GM19238 (cell line): Measurements from ENCODE around the gene RNF114.
"Not testable (repeated sequence)": the region's sequence is repeated elsewhere in the genome, so short reads cannot be mapped to it uniquely, and the experiment has no call there.

Source experiments
- DNase-seq: peaks from one replicate; pipeline ENCODE4 v3.0.0; 2011; ENCODE audit warnings: low spot score; ENCODE audit not compliant: insufficient read length

RNF114 gene, protein sequence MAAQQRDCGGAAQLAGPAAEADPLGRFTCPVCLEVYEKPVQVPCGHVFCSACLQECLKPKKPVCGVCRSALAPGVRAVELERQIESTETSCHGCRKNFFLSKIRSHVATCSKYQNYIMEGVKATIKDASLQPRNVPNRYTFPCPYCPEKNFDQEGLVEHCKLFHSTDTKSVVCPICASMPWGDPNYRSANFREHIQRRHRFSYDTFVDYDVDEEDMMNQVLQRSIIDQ

DNA sequence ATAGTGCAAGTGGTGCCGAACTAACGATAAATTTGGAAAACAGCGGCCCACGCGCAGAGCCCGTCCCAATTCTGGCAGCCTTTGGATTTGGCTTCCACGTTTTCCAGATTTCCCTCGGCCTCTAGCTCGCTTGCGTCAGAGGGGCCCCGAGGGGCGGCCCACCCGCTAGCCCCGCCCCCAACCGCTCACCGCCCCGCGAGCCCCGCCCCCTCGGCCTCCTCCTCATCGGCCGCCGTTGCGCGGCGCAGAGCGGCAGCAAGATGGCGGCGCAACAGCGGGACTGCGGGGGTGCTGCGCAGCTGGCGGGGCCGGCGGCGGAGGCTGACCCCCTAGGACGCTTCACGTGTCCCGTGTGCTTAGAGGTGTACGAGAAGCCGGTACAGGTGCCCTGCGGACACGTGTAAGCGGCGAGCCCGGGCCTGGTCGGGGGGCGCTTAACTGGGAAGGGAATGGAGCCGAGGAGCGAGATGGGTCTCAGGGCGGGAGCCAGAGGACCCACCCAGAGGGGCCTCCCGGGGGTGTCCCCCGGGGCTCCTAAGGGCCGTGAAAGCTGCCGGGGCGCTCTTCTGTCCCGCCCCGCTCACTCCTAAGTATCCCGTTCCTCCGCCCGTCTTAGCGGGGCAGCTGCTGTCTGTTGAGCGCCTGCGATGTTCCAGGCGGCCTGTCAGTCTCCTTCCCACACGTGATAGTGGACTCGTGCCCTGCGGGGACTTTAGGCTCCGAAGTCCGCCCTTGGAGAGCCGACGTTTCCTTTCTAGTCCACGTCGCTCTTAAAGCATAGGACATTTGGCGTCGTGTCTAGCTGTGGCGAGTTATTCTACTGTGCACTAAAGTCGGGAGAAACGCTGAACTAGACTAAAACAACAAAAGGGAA lies at the start of gene RNF114:
RNF114 (plus strand) TSS at position 245 of the 874 bp plus-strand sequence; CDS start at position 261, 16 bp downstream.
- DNase-seq, result peak; percentile 94

DNA sequence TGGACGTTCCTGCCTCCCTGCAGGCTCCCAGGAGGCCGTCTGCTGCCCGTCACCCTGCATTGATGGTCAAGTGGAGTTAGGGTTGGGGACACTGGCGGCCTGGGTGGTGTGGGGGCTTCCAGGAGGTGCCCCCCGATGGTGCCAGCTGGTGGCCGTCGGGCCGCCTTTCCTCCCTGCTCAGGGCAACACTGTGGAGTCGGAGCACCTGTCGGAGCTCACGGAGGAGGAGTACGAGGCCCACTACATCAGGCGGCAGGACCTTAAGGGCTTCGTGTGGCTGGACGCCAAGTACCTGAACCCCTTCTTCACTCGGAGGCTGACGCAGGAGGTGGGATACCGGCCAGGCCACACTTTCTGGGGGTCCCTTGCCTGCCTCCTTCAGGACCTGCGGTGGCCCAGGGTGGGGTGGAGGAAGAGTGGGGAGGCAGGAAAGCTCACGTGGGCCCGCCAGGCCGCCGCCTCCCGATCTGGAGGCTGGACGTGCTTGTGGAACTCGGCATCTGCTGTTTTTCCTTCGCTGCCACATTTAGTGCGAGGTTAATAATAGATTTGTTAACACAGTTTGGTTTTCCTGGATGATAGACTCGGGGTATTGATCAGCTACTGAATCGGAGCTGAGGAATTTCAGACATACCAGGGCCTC lies 49.5 kb upstream of the RNF114 start:
- no peak for DNase-seq

DNA sequence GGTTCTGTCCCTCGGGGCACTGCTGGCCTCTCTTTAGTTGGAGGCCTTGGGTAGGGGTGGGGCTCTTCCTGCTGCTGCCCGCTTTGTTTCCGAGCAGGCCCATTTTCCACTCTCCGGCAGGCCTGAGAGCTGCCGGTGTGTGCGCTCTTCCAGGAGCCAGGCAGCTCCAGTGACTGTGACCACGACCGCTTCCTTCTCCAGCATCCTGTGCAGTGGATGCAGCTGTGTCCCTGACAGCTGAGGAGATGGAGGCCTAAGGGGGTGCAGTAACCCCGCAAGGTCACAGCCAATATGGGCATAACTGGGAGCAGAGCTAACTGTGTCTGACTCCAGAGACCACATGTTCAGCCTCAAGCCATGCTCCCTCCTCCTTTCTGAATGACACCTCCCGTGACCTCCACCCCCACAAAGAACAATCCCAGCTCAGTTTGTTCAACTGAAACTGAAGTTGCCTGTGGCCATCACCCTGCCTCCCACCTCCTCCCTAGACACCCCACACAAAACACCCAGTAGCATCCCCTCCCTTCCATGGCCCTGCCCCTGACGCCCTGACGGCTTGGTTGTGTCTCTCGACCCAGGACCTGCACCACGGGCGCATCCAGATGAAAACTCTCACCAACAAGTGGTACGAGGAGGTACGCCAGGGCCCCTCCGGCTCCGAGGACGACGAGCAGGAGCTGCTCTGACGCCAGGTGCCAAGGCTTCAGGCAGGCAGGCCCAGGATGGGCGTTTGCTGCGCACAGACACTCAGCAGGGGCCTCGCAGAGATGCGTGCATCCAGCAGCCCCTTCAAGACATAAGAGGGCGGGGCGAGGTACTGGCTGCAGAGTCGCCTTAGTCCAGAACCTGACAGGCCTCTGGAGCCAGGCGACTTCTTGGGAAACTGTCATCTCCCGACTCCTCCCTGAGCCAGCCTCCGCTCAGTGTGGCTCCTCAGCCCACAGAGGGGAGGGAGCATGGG lies 48.7 kb upstream of the RNF114 start:
- no peak for DNase-seq

DNA sequence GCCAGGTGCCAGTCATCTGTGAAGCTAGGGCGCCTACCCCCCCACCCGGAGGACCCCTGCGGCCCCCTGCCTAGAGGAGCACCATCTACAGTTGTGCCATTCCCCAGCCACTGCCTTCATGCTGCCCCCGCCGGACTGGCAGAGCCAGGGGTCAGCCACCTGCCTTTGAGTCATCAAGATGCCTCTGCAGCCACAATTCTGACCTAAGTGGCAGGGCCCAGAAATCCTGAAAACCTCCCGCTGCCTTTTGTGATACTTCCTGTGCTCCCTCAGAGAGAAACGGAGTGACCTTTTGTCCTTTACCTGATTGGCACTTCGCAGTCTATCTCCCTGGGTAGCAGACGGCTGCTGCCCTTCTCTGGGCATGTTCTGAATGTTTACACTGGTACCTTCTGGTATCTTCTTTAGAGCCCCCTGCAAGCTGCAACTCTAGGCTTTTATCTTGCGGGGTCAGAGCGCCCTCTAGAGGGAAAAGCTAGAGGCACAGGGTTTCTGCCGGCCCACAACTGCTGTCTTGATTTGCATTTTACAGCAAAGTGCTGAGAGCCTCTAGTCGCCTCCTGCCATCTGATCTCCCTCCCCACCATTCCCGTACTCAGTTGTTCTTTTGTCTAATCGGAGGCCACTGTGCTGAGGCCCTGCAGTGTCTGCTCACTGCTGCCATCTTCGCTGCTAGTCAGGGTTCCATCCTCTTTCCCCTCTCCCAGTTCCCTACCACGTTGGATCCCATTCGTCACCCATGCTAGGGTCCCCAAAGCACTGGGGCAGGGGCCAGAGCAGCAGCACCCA lies 47.8 kb upstream of the RNF114 start:
- DNase-seq, result peak; percentile 53

DNA sequence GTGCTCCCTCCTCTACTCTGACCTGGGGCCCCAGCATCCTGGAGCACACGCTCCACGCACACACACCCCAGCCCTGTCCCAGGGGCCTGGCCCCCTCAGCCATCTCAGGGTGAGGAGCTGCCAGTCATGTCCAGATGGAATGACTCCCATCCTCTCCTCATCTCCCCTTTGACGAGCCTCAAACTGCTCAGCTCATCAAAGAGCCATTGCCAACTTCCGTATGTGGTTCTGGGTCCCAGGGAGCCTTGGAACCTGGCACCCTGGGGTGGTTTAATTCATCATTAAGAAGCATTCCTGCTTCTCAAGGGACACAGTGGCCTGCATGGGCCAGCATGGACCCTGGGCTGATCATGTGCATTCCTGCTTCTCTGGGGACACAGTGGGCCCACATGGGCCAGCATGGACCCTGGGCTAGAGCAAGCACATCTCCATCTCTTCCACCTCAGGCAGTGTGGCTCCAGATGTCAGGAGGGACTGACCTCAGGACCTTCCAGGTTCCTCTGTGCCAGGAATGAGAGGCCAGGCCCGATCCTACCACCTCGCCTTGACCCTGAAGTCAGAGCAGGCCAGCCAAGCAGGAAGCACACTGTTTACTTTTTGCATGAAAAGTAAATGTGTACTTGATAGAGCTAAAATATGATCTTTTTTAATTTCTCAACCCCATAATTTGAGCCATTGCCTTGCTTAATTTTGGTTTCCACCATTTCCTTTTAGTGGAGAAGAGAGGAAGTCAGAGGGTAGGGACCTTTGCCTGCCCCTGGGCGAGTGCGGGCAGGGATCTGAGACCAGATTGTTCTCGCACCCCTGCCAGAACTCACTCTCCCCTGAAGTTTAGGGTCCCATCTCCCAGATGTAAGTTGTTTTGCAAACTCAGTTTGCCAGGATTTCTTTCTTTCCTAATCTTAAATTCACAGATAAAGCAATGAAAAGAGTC lies 46.9 kb upstream of the RNF114 start:
- no peak for DNase-seq

DNA sequence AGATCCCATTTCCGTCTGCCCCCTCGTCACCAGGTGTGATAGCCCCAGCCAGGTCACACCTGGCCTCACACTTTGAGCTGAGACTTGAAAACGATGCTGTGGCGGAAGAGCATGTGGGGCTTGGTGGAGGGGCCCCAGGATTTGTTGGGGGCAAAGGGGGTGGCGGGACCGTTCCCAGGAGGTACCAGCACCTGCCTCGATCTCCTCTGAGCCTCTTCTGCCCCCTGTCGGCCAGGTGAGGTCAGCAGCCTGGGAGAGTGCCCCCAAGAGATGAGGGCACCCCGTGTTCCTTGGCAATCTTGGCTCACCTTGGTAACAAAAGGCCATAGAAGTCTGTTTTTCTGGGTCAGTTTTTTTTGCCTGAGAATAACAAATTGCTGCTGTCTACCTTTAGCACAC lies 46.3 kb upstream of the RNF114 start:
- no peak for DNase-seq

DNA sequence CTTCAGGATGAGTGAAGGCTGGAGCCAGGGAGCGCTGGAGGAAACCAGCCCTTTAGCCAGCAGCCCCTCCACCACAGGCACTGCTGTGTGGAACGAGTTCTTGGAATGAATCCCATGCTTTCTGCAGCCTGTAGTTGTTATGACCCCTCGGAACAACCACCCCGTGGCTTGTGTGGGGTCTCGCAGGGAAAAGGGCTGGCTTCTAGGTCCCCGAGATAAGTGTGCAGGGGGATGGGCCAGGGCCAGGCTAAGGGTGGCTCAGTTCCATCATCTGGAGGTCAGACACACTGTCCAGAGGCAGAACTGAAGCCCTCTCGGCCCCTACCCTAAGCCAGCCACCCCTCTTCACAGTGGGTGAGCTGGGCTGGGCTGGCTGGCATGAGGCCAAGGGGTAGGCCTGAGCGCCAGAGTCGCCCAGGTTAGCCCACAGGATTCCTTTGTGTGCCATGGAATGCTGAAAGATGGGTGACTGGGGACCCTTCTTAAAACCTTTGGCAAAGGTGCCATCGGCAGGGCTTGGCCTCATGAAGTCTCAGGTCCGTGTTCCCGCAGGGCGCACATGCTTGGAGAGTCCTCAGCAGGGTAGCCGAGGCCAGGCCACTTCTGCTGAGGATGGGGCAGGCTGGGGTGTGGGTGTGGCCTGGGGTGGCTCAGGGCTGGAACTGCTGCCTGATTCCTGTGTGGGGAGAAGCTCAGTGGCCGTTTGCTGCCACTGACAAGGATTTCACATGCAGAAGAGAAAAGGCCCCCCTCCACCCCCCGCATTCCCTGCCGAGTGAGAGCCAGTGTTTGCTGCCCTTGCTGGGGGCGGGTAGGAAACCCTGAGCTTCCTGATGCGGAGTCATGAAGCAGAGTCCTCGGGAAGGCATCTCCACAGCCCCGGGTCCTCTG lies 45.5 kb upstream of the RNF114 start:
- no peak for DNase-seq

DNA sequence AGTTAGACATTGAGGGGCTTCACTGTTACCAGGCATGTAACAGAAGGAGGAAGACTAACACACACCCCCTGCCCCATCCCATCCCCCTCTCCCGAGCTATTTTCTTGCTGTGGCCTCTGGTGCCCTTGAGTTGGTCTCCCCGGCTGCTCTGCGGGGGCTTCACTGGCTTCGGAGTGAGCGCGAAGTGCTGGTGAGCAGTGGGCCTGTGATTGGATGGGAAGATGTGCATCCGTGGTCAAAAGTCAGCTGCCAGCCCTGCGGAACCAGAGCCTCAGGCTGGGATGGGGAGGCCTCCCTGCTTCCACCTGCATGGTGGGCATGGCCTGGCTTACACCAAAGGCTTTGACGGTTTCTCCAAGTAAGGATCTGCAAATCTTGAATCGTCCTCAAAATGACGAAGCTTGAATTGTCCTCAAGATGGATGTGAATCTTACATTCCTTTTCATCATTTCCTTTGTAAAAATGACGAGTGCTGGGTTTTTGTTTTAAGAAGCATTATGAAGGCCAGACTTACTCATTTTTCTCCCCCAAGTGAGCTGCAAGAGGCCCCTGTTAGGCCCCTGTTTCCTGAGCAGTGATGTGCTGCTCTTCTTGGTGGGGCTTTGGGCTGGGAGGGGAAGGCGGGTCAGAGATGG lies 44.6 kb upstream of the RNF114 start:
- DNase-seq, result no peak

DNA sequence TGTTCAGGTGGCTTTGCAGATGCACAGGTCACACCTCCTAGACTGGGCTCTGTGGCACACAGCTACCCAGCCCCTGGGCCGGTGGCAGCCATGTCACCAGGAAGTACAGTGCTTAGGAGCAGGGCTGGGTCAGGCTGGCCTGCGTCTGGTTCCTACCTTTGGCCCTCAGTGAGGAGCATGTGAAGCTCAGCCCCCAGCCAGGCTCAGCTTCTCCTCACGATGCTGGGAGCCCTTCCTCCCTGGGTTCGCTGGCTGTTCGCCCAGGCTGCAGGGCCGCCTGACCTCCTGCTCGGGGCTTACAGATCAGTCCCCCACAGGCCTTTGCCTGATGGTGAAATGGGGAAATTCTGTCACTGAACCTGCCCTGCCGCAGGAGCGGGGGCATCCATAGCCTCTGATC lies 43.9 kb upstream of the RNF114 start:
- DNase-seq, result no peak

DNA sequence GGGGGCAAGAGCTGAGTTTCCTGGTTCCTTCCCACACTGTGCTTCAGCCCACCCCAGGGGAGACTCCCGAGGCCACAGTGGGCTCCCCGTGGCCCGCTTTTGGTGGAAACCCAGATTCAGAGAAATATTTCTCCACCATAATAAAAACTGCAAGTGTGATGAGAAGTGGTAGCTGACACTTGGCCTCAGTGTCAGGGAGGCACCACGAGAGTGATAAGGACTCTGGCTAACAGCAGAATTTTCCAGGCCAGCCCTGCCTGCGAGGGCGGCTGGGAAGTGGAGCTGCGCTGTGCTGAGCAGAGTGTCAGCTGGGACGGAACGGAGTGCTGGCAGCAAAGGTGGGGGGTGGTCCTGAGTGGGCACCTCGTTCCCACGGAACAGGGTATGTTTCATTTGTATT lies 43.4 kb upstream of the RNF114 start:
- no peak for DNase-seq

DNA sequence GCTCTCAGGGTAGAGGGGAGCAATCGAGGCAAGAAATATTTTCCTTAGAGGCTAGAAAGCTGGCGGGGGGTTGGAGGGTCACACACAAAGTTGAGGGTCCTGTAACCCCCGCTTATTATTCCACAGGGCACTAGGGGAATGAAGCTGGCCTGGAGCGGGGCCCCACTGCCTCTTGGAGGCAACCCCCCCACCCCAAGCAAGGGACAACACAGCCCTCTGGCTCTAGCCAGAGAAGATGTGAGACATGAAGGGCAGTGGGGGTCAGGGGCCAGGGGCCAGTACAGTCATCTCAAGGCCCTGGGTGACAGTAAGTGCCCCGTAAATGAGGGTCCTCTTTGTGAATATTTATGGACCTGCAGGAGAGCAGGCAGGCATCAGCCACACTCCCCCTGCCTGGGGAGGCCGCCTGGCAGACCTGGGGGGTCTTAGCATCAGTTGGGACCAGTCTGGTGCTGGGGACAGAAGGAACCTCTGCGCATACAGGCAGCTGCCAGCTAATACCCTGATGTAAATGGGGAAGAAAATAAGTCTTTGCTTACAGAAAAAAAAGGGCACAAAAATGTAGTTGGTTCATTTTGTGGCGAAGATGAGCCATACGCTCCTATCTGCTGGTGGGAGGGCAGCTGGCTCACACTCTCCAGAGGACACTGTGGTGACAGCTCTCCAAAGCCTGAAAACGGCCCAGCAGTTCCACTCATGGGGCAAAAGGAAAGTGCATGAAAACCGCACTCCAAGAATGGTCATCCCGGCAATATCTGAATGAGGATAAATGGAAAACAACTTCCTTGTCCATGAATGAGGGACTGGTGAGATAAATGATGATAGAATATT lies 42.7 kb upstream of the RNF114 start:
- DNase-seq, result no peak

DNA sequence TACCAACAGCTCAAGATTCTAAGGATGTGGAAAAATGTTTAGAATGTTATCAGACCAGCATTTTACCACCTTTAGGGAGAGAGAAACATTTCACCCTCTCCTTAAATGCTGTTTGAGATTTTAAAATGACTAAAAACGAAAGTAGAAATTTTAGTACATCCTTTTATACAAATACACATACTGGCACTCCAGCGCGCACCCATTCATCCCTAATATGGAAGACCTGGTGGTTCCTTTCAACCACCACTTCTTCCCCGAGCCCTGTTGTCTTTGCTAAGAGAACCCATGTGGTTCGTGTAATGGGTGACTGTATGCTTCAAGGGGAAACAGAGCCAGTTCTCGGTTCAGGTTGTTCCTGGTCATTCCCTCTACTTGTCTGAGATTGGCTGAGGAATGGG lies 42.1 kb upstream of the RNF114 start:
- no peak for DNase-seq

DNA sequence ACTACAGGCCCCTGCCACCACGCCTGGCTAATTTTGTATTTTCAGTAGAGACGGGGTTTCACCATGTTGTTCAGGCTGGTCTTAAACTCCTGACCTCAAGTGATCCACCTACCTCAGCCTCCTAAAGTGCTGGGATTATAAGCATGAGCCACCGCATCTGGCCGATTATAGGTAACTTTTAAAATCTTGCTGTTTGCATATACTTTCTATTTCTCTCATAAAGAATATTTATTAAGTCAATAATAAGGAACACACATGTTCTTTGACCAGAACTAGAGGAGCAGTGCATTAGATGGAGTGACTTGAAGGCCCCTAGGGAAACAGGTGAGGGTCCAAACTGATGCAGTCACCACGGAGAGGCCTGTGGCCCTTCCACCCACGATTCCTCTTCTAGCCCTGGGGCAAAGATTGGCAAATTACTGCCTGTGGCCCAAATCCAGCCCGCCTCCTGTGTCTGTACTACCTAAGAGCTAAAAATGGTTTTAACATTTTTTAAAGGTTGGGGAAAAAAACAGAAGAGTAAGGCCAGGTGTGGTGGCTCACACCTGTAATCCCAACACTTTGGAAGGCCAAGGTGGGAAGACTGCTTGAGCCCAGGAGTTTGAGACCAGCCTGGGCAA lies 40.6 kb upstream of the RNF114 start:
- DNase-seq, result not testable (repeated sequence)

DNA sequence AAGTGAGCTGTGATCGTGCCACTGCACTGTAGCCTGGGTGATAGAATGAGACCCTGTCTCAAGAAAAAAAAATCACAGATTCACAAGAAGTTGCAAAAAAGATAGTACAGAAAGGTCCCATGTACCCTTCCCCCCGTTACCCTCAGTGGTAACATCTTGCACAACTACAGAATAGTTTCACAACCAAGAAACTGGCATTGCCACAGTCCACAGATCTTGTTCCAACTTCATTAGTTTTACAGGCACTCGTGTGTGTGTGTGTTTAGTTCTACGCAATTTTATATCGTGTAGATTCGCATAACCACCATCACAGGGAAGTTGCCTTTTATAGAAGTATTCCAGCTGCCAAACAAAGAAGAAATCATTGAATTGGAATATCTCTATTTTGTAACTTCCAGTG lies 40.0 kb upstream of the RNF114 start:
- DNase-seq, result no peak

DNA sequence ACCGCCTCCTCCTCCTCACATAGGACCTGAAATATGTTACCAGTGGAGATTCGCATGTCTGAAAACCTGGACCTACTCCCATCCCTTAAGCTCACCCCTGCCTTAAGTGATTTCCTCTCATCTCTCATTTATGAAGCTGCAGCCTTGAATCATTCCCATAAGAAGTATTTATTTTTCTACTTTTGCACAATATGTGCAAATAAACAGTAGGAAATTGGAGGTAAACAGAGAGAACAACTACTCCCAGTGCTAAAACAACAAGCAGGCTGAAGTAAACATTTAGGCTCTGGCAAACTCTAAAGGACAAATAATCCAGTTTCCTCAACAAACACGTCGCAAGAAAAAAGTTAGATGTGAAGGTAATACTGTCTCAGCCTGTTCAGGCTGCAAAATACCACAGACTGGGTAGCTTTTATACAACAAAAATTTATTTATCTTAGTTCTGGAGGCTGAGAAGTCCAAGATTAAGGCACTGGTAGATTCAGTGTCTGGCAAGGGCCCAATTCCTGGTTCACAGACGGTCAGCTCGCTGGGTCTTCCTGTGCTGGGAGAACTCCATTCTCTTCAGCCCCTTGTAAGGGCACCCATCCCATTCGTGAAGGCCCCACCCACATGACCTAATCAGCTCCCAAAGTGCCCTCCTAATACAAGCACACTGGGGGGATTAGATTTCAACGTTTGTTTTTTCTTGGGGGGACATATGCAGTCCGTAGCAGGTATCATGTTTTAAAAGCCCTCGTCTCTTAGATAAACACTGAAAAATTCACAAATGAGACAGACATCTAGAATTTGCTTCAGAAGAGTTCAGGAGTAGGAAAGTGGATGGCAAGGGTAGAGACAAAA lies 36.4 kb upstream of the RNF114 start:
- no peak for DNase-seq

DNA sequence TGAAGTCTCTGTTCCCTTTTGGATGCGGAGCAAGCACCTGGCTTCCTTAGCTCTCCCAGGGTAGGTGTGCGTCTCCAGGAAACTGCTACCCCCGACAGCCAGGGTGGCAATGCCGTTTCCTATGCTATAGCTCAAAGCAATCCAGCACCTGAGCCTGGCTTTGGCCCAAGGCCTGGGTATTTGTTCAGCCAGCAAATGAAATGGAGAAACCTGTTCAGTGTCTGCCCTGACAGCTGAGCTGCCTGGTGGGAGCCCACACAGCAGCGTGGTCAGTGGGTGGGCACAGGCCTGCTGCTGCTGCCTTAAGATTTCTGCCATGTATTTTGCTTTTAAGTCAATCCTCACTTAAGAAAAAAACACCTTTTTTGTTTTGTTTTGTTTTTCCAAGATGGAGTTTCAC lies 34.6 kb upstream of the RNF114 start:
- no peak for DNase-seq
